SK-N-SH (cell line): ENCODE data around the gene FAM20B. TPM values are rescaled to one million over a fixed set of nuclear protein-coding genes. Genes with fewer than 3 reads are reported as not detected.

ENCODE experiments used
- CTCF ChIA-PET: fragments of 300-600, 350-600 bp; formaldehyde crosslinking; extraction: SDS; loops from one replicate; lab custom pipeline; 2021; lab: Yijun Ruan, JAX
- POLR2A ChIA-PET: fragments of 350-600 bp; sonication (Branson Sonifier 250); formaldehyde crosslinking; extraction: SDS; loops from one replicate; lab custom pipeline; 2020; ENCODE audit warnings: antibody characterized with exemption, inconsistent platforms; lab: Yijun Ruan, JAX
- DNase-seq: peaks from one replicate; pipeline ENCODE4 v3.0.0; 2012
- H2AFZ ChIP-seq: fragments of 200-600 bp; sonication (generic); 2 replicates; pipeline ENCODE4 v1.8.1; 2016; ENCODE audit warnings: antibody characterized with exemption, mild to moderate bottlenecking, low read depth
- H3F3A ChIP-seq: fragments of 200-600 bp; sonication (generic); replicated peaks from 2 replicates; pipeline ENCODE3; 2016; ENCODE audit warnings: antibody characterized with exemption, mild to moderate bottlenecking; ENCODE audit not compliant: insufficient read depth
- H3K27ac ChIP-seq, 2 experiments: fragments of 200-500 bp in 1 of 2; fragments of 200-600 bp in 1 of 2; sonication (Bioruptor generic) in 1 of 2; sonication (generic), shearing (Covaris generic) in 1 of 2; 2 replicates each; pipeline versions ENCODE4 v1.5.1 to v1.6.1; 2014 to 2016; ENCODE audit warnings: low read depth in 2 of 2, inconsistent platforms in 1 of 2, low read length in 1 of 2, mild to moderate bottlenecking in 1 of 2, mixed read lengths in 1 of 2
- H3K27me3 ChIP-seq: fragments of 200-600 bp; sonication (generic), shearing (Covaris generic); 2 replicates; pipeline ENCODE4 v1.6.1; 2016; ENCODE audit warnings: mixed run types; ENCODE audit not compliant: insufficient read depth
- H3K36me3 ChIP-seq, 2 experiments: fragments of 200-500 bp in 1 of 2; fragments of 200-600 bp in 1 of 2; sonication (Bioruptor generic) in 1 of 2; sonication (generic) in 1 of 2; replicated peaks in 1 of 2; 2 replicates each; pipeline versions ENCODE3 to v1.5.1; 2014 to 2016; ENCODE audit warnings: low read length in 1 of 2, mild to moderate bottlenecking in 1 of 2; ENCODE audit not compliant: insufficient read depth in 2 of 2, control insufficient read depth in 1 of 2
- H3K4me1 ChIP-seq, 2 experiments: fragments of 200-500 bp in 1 of 2; fragments of 200-600 bp in 1 of 2; sonication (Bioruptor generic) in 1 of 2; sonication (generic), shearing (Covaris generic) in 1 of 2; 2 replicates each; pipeline versions ENCODE4 v1.5.1 to v1.6.1; 2014 to 2016; ENCODE audit warnings: low read depth in 1 of 2, low read length in 1 of 2, mixed run types in 1 of 2; ENCODE audit not compliant: insufficient read depth in 2 of 2, control insufficient read depth in 1 of 2
- H3K4me2 ChIP-seq: fragments of 200-600 bp; sonication (generic), shearing (Covaris generic); 2 replicates; pipeline ENCODE4 v1.6.1; 2017; ENCODE audit warnings: mixed run types
- H3K4me3 ChIP-seq, 2 experiments: fragments of 200-500 bp in 1 of 2; fragments of 200-600 bp in 1 of 2; sonication (Bioruptor generic) in 1 of 2; sonication (generic), shearing (Covaris generic) in 1 of 2; 2 replicates each; pipeline versions ENCODE4 v1.5.1 to v1.8.1; 2014 to 2016; ENCODE audit warnings: low read depth in 2 of 2, inconsistent platforms in 1 of 2, low read length in 1 of 2, mild to moderate bottlenecking in 1 of 2, mixed read lengths in 1 of 2, moderate library complexity in 1 of 2
- H3K79me2 ChIP-seq: fragments of 200-600 bp; sonication (generic); 2 replicates; pipeline ENCODE4 v1.8.1; 2017; ENCODE audit warnings: mild to moderate bottlenecking; ENCODE audit not compliant: insufficient read depth
- H3K9ac ChIP-seq: fragments of 200-600 bp; sonication (generic); 2 replicates; pipeline ENCODE4 v1.6.1; 2017; ENCODE audit warnings: mixed run types
- H3K9me2 ChIP-seq: fragments of 200-600 bp; sonication (generic); 2 replicates; pipeline ENCODE4 v1.6.1; 2017; ENCODE audit warnings: mixed run types
- H3K9me3 ChIP-seq: fragments of 200-600 bp; sonication (generic); 2 replicates; pipeline ENCODE4 v1.6.1; 2017; ENCODE audit warnings: mixed run types, mild to moderate bottlenecking, moderate library complexity
- H4K20me1 ChIP-seq: fragments of 200-600 bp; sonication (generic); 2 replicates; pipeline ENCODE4 v1.6.1; 2017; ENCODE audit warnings: mild to moderate bottlenecking, mixed run types; ENCODE audit not compliant: insufficient read depth
- ELF1 ChIP-seq: IDR thresholded peaks from 2 replicates; pipeline ENCODE4 v1.4.0; 2012
- EP300 ChIP-seq, 2 experiments: IDR thresholded peaks; 2 replicates each; pipeline versions ENCODE4 v1.4.0 to v1.6.1; 2012; ENCODE audit warnings: borderline replicate concordance in 1 of 2, low read depth in 1 of 2, low read length in 1 of 2
- EZH2phosphoT487 ChIP-seq: fragments of 200-600 bp; sonication (generic); IDR thresholded peaks from 2 replicates; pipeline ENCODE4 v1.6.1; 2017; ENCODE audit warnings: low read depth, mixed run types, mild to moderate bottlenecking, antibody characterized with exemption, moderate library complexity, borderline replicate concordance
- FOXM1 ChIP-seq: IDR thresholded peaks from 2 replicates; pipeline ENCODE4 v1.4.0; 2012; ENCODE audit warnings: low read depth, mild to moderate bottlenecking
- GATA2 ChIP-seq: sonication (generic); formaldehyde crosslinking; IDR thresholded peaks from 2 replicates; pipeline ENCODE4 v1.5.0; 2020; ENCODE audit warnings: mild to moderate bottlenecking, missing genetic modification reagents
- JUND ChIP-seq: IDR thresholded peaks from 2 replicates; pipeline ENCODE4 v1.4.0; 2012
- NRF1 ChIP-seq: IDR thresholded peaks from 2 replicates; pipeline ENCODE4 v1.6.1; 2012; ENCODE audit warnings: low read depth, mild to moderate bottlenecking, low read length
- POLR2AphosphoS5 ChIP-seq: IDR thresholded peaks from 2 replicates; pipeline ENCODE4 v1.6.1; 2012; ENCODE audit warnings: low read depth, low read length
- RAD21 ChIP-seq: IDR thresholded peaks from 2 replicates; pipeline ENCODE4 v1.6.1; 2012; ENCODE audit warnings: mild to moderate bottlenecking, low read length
- RFX5 ChIP-seq: IDR thresholded peaks from 2 replicates; pipeline ENCODE4 v1.6.1; 2012; ENCODE audit warnings: mild to moderate bottlenecking, improper control_type of control experiment, low read length
- RXRA ChIP-seq: IDR thresholded peaks from 2 replicates; pipeline ENCODE4 v1.4.0; 2012; ENCODE audit warnings: low read depth, mild to moderate bottlenecking, borderline replicate concordance
- SIN3A ChIP-seq: IDR thresholded peaks from 2 replicates; pipeline ENCODE4 v1.6.1; 2012; ENCODE audit warnings: low read depth, mild to moderate bottlenecking, low read length, moderate library complexity, borderline replicate concordance
- TEAD4 ChIP-seq: IDR thresholded peaks from 2 replicates; pipeline ENCODE4 v1.4.0; 2012; ENCODE audit warnings: mild to moderate bottlenecking, borderline replicate concordance; ENCODE audit not compliant: insufficient read depth
- WGBS: methylation state at CpG from one replicate; pipeline ENCODE4 v1.1.6; 2017; ENCODE audit warnings: low lambda C conversion rate; 5-methylcytosine and 5-hydroxymethylcytosine counted together
- polyA plus RNA-seq, 3 experiments: library from polyadenylated mRNA; depleted of rRNA; stranded (reverse); fragments of >200 nt; gene quantifications; 2 replicates each; pipeline ENCODE4 v1.2.3, GENCODE V29; 2012
- TF ChIP-seq, protein P1 (sequence below): IDR thresholded peaks from 2 replicates; pipeline ENCODE4; 2012
- TF ChIP-seq, protein P2 (sequence below): IDR thresholded peaks from 2 replicates; pipeline ENCODE4 v1.4.0; 2012; ENCODE audit warnings: low read depth, borderline replicate concordance
- TF ChIP-seq, protein P3 (sequence below): IDR thresholded peaks from 2 replicates; pipeline ENCODE4 v1.4.0; 2012; ENCODE audit warnings: low read depth, borderline replicate concordance
- TF ChIP-seq, protein P4 (sequence below): IDR thresholded peaks from 2 replicates; pipeline ENCODE4 v1.6.1; 2012; ENCODE audit warnings: mild to moderate bottlenecking, low read depth, low read length, moderate library complexity

Gene FAM20B
- polyA plus RNA-seq, 1 of the 3 experiments (the other 2 are of a cell fraction) = 14.9 TPM

DNA sequence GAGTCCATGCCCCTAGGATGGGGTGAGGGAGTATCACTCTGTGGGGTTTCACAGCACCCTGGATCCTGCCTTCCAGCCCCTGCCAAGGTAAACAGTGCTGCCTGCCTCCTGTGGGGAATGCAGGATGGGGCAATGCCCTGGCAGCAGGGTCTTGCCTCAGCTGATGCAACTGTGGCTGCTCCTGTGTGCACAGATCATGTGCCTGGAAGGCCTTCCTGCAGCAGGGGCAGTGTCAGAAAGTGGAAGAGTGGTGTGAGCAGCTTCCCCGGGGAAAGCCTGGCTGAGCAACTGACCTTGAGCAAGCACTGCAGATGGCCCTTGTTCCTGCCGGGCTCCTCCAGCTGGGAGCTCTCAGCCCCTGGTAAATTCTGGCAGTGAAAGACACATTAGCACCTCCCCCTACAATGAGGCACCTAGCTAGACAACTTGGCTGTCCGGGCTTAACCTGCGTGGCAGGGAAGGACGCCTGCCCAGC, 66.0 kb downstream of the FAM20B start:
- H3K9ac ChIP-seq = no peak overlapping the region

DNA sequence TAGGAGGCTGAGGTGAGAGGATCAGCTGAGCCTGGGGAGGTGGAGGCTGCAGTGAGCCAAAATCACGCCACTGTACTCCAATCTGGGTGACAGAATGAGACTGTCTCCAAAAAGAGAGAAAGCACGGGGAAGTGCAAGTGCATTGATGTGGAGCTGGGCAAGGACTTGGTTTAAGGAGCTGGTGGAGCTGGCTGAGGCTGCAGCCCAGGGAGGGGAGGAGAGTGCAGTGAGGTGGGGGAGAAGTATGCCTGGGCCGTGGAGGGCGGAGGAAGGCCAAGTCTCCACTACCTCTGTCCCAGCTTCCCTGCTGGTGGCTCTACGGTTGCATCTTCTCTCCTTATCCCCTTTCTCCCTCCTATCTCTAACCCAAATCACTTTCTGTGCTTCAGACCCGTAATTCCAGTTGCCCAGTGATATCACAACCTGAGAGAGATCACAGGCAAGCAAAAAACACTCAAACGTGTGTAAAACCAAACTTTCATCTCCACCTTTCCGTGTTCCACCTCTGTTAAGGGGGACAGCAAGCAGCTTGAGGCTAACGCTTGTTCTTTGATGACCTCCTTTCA, 67.3 kb downstream of the FAM20B start:
- H3K4me2 ChIP-seq = no peak overlapping the region
- no peaks in the 10 kb centered on the region for H3K9me2 ChIP-seq
- H3K4me3 ChIP-seq = no peak overlapping the region
- WGBS = 95% methylated on average over 9 of the region's 9 CpGs
- H3K9ac ChIP-seq = no peak overlapping the region
- no peaks in the 10 kb centered on the region for H4K20me1 ChIP-seq
- peaks cover 35 to 80% of the 10 kb centered on the region in 2 experiments for H3K36me3 ChIP-seq
- no peak overlapping the region for H3K27ac ChIP-seq
- H3K9me3 ChIP-seq = no peaks in the 10 kb centered on the region
- H2AFZ ChIP-seq = no peak overlapping the region
- ChIA-PET POLR2A (no interaction called here), CTCF (interaction anchor here (0.9 to 2.2 kb wide), 4 partner anchors 11 to 200 kb away, joined by 3 to 9 read pairs (median 4); partner anchors contain the start of genes SOAT1 and TOR3A)
- H3K27me3 ChIP-seq = no peaks in the 10 kb centered on the region
- H3K4me1 ChIP-seq = peaks cover 0 to 5% of the 10 kb centered on the region in 2 experiments; a peak in 1 of 4 replicates
- no peaks in the 10 kb centered on the region; the same call in 1 of the 2 replicates for H3K79me2 ChIP-seq
- no peak for DNase-seq
- H3F3A ChIP-seq = peaks cover 21% of the 10 kb centered on the region
- TF ChIP-seq JUND (no peak), GATA2 (CRISPR knock-in tag) (no peak), ELF1 (no peak), FOXM1 (no peak), RFX5 (no peak), EP300 (IDR thresholded peaks at IDR 0.05; ENCODE audit: borderline replicate concordance in 1 of 2, low read depth in 1 of 2, low read length in 1 of 2) (no peak), TEAD4 (no peak), NRF1 (no peak), SIN3A (no peak), RXRA (no peak), RAD21 (no peak)
- TF ChIP-seq, protein P1, sequence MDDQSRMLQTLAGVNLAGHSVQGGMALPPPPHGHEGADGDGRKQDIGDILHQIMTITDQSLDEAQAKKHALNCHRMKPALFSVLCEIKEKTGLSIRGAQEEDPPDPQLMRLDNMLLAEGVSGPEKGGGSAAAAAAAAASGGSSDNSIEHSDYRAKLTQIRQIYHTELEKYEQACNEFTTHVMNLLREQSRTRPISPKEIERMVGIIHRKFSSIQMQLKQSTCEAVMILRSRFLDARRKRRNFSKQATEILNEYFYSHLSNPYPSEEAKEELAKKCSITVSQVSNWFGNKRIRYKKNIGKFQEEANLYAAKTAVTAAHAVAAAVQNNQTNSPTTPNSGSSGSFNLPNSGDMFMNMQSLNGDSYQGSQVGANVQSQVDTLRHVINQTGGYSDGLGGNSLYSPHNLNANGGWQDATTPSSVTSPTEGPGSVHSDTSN = no peak
- TF ChIP-seq, protein P2, sequence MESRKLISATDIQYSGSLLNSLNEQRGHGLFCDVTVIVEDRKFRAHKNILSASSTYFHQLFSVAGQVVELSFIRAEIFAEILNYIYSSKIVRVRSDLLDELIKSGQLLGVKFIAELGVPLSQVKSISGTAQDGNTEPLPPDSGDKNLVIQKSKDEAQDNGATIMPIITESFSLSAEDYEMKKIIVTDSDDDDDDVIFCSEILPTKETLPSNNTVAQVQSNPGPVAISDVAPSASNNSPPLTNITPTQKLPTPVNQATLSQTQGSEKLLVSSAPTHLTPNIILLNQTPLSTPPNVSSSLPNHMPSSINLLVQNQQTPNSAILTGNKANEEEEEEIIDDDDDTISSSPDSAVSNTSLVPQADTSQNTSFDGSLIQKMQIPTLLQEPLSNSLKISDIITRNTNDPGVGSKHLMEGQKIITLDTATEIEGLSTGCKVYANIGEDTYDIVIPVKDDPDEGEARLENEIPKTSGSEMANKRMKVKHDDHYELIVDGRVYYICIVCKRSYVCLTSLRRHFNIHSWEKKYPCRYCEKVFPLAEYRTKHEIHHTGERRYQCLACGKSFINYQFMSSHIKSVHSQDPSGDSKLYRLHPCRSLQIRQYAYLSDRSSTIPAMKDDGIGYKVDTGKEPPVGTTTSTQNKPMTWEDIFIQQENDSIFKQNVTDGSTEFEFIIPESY = no peak
- TF ChIP-seq, protein P3, sequence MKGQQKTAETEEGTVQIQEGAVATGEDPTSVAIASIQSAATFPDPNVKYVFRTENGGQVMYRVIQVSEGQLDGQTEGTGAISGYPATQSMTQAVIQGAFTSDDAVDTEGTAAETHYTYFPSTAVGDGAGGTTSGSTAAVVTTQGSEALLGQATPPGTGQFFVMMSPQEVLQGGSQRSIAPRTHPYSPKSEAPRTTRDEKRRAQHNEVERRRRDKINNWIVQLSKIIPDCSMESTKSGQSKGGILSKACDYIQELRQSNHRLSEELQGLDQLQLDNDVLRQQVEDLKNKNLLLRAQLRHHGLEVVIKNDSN = no peak

More for the DNA sequence above, 66.0 kb downstream of the FAM20B start:
- no peaks in the 10 kb centered on the region for H3K9me3 ChIP-seq
- peak overlapping the region in 1 of 2 experiments; percentile 35; a peak in 1 of 4 replicates for H3K27ac ChIP-seq
- H2AFZ ChIP-seq = no peak overlapping the region
- H3K4me3 ChIP-seq = no peak overlapping the region
- H3K27me3 ChIP-seq = no peaks in the 10 kb centered on the region
- H4K20me1 ChIP-seq = no peaks in the 10 kb centered on the region
- H3K4me1 ChIP-seq = peaks cover 0 to 5% of the 10 kb centered on the region in 2 experiments; a peak in 1 of 4 replicates
- no peak overlapping the region for H3K4me2 ChIP-seq
- no CpG with 5 or more reads among the region's 5 CpGs for WGBS
- DNase-seq = no peak
- no peaks in the 10 kb centered on the region; the same call in 1 of the 2 replicates for H3K79me2 ChIP-seq
- H3K9me2 ChIP-seq = no peaks in the 10 kb centered on the region
- ChIA-PET POLR2A (interaction anchor here (0.9 kb wide), 1 partner anchor 9 kb away, joined by 5 read pairs; the partner anchor contains the start of gene TOR3A), CTCF (interaction anchor here (0.9 to 2.2 kb wide), 2 partner anchors 9 to 13 kb away, joined by 4 to 9 read pairs; partner anchors contain the start of gene TOR3A)
- peaks cover 25 to 71% of the 10 kb centered on the region in 2 experiments for H3K36me3 ChIP-seq
- TF ChIP-seq POLR2AphosphoS5 = no peak
- TF ChIP-seq EZH2phosphoT487 = no peak
- TF ChIP-seq, protein P4, sequence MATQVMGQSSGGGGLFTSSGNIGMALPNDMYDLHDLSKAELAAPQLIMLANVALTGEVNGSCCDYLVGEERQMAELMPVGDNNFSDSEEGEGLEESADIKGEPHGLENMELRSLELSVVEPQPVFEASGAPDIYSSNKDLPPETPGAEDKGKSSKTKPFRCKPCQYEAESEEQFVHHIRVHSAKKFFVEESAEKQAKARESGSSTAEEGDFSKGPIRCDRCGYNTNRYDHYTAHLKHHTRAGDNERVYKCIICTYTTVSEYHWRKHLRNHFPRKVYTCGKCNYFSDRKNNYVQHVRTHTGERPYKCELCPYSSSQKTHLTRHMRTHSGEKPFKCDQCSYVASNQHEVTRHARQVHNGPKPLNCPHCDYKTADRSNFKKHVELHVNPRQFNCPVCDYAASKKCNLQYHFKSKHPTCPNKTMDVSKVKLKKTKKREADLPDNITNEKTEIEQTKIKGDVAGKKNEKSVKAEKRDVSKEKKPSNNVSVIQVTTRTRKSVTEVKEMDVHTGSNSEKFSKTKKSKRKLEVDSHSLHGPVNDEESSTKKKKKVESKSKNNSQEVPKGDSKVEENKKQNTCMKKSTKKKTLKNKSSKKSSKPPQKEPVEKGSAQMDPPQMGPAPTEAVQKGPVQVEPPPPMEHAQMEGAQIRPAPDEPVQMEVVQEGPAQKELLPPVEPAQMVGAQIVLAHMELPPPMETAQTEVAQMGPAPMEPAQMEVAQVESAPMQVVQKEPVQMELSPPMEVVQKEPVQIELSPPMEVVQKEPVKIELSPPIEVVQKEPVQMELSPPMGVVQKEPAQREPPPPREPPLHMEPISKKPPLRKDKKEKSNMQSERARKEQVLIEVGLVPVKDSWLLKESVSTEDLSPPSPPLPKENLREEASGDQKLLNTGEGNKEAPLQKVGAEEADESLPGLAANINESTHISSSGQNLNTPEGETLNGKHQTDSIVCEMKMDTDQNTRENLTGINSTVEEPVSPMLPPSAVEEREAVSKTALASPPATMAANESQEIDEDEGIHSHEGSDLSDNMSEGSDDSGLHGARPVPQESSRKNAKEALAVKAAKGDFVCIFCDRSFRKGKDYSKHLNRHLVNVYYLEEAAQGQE = no peak
- no peak for TF ChIP-seq NRF1
- H3F3A ChIP-seq = peaks cover 18% of the 10 kb centered on the region
